ENCODE results near the gene SUGCT. TPM values are rescaled to one million over a fixed set of nuclear protein-coding genes. Genes with fewer than 3 reads are reported as not detected.
A peak's percentile ranks its signal among the peaks of the same experiment; 100 is the strongest.

Gene SUGCT
- total RNA-seq, 1 donor: 9.9 TPM

DNA sequence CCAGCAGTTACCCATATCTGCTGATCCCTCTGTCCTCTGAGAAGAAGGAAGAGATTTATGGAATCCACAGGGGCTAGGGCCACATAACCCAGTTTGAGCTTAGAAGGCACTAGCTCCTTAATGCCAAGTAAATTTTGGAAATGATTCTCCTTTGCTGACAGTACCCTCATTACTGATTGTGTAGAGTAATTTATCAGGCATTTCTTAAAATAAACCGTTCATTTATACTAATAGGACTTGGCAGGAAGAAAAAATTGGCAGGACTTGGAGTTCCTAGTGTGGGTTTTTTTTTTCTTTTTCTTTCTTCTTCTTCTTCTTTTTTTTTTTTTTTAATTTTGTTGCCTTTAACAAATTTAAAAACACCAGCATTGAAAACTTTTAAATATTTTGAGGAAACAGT is 645.7 kb downstream of the SUGCT start:
- TF ChIP-seq, protein P1, sequence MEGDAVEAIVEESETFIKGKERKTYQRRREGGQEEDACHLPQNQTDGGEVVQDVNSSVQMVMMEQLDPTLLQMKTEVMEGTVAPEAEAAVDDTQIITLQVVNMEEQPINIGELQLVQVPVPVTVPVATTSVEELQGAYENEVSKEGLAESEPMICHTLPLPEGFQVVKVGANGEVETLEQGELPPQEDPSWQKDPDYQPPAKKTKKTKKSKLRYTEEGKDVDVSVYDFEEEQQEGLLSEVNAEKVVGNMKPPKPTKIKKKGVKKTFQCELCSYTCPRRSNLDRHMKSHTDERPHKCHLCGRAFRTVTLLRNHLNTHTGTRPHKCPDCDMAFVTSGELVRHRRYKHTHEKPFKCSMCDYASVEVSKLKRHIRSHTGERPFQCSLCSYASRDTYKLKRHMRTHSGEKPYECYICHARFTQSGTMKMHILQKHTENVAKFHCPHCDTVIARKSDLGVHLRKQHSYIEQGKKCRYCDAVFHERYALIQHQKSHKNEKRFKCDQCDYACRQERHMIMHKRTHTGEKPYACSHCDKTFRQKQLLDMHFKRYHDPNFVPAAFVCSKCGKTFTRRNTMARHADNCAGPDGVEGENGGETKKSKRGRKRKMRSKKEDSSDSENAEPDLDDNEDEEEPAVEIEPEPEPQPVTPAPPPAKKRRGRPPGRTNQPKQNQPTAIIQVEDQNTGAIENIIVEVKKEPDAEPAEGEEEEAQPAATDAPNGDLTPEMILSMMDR (IDR thresholded peaks at IDR 0.05; ENCODE audit: insufficient read depth, low read depth, low read length): no peak
- no peak overlapping the region for H3K4me3 ChIP-seq (ENCODE audit: low read depth, low read length)
- DNase-seq (ENCODE audit: low read depth): no peak

DNA sequence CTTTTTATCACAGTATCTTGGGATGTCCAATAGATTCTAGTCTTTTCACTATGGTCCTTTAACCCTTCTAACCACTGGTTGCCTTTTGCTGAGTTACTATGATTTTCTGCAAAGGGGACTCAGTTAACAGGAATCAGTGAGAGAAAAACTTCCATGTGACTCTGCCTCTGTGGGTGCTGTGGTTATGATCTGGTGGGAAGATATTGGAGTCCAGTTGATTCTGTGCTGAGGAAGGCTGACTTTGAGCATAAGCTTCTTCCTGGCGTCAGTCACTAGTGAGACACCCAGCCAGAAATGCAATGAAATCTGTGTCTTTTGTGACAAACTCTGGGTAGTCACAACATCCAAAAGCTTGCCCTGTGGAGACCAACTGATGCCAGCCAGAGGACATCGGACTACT is 648.0 kb downstream of the SUGCT start:
- DNase-seq (ENCODE audit: low read depth): no peak

DNA sequence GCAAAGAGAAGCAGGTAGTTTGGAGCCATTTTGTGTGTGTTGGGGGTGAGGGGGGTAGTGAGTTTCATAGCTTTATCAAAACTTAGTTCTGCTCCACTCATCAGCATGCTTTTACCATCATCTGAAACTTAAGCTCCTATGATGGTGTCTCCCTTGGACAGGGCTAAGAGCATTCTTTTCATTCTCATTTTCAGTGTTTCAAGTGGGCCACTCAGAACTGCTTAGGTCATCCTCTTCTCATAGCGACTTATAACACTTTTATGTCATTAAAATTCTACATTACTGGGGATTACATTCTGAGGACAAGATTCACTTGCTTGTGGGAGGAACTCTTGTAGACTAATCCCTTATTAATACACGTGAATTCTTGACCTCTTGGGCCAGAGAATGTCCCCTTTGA is 649.4 kb downstream of the SUGCT start:
- TF ChIP-seq, protein P1 (IDR thresholded peaks at IDR 0.05; ENCODE audit: insufficient read depth, low read depth, low read length): no peak
- H3K4me3 ChIP-seq (ENCODE audit: low read depth, low read length): no peak overlapping the region
- no peak for DNase-seq (ENCODE audit: low read depth)

More for the DNA sequence above, 648.0 kb downstream of the SUGCT start:
- H3K4me3 ChIP-seq (ENCODE audit: low read depth, low read length): no peak overlapping the region
- TF ChIP-seq, protein P1 (IDR thresholded peaks at IDR 0.05; ENCODE audit: insufficient read depth, low read depth, low read length): no peak

DNA sequence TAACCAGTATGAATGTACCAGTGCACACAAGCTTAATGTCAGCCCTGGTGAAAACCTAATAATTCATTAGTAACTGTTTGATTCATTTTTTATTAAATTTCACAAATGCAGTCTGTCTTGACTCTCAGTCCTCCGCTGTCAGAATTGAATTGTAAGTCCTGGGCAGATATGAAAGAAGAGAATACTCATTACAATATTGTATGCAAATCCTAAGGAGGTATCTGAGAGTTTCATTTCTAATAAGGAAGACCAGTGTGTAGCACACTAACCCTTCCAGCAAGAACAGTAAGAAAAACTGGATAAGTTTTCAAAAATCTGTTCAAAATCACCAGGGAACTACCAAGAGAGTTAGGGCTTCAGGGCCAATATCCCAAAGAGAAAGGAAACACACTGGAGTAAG is 652.1 kb downstream of the SUGCT start:
- no peak for DNase-seq (ENCODE audit: low read depth)
- TF ChIP-seq, protein P1 (IDR thresholded peaks at IDR 0.05; ENCODE audit: insufficient read depth, low read depth, low read length): no peak
- H3K4me3 ChIP-seq (ENCODE audit: low read depth, low read length): no peak overlapping the region

DNA sequence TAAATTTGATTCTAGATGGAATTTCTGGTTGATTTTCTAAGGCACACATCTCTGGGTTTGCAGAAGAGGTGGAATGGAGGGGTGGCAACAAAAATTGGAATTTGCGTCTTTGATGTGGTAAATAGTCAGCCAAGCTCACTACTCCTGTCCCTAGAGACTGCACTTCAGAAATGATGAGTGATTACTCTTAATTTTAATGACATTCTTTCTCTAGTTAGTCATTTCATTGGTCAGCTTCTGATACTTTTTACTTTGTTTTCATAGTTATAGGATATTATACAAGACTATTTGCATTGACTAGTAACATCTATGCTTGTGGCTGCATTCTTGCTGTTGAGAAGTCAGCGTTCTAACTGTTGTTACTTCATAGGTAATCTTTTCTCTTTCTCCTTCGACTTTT is 658.3 kb downstream of the SUGCT start:
- no peak overlapping the region for H3K4me3 ChIP-seq (ENCODE audit: low read depth, low read length)
- DNase-seq (ENCODE audit: low read depth): no peak
- TF ChIP-seq, protein P1 (IDR thresholded peaks at IDR 0.05; ENCODE audit: insufficient read depth, low read depth, low read length): no peak

DNA sequence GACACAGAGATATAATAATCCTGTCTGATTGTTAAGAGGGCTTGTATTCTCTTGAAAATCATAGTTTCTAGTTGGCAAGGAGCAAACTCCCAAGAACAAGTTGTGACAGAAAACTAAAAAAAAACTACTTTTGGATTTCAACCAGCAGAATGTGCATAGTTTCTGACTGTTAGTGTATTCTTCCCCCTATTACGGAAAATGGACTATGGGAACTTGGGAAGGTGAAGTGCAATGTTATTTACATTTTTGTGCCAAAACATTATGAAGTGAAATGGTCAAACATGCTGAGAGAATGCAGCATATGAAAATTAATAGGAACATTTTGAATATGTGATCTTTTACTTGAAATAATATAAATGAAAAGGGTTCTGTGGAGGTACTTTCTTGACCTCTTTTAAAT is 660.8 kb downstream of the SUGCT start:
- peak; percentile 21 for DNase-seq (ENCODE audit: low read depth)
- TF ChIP-seq, protein P1 (IDR thresholded peaks at IDR 0.05; ENCODE audit: insufficient read depth, low read depth, low read length): no peak
- H3K4me3 ChIP-seq (ENCODE audit: low read depth, low read length): no peak overlapping the region

DNA sequence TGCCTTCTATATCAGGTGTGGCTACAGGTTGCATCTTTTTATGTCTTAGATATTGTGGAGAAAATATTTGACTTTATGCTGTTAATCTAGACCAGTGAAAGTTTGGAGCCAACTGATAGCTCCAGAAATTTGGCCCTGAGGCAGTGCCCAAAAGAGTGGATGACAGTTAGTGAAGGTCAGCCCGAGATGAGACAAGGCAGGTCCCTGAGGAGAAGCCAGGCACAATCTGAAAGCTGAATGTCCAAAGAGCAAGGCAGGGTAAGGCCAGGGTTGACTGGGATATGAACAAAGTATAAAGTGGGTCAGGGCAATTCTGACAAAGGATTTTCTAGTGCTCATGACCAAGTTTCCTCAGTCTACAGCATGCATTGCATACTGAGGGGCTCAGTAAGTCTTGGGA is 661.9 kb downstream of the SUGCT start:
- DNase-seq (ENCODE audit: low read depth): no peak
- TF ChIP-seq, protein P1 (IDR thresholded peaks at IDR 0.05; ENCODE audit: insufficient read depth, low read depth, low read length): no peak
- H3K4me3 ChIP-seq (ENCODE audit: low read depth, low read length): no peak overlapping the region
